Retina (tissue), 1 donor: ENCODE measurements around the gene RAB40A.
A peak's percentile ranks its signal among the peaks of the same experiment; 100 is the strongest.
"Not testable (repeated sequence)": the region's sequence is repeated elsewhere in the genome, so short reads cannot be mapped to it uniquely, and the experiment has no call there.

Experiments used
- DNase-seq: peaks from one replicate; pipeline ENCODE4 v3.0.0-alpha.2; 2016

Gene RAB40A

DNA sequence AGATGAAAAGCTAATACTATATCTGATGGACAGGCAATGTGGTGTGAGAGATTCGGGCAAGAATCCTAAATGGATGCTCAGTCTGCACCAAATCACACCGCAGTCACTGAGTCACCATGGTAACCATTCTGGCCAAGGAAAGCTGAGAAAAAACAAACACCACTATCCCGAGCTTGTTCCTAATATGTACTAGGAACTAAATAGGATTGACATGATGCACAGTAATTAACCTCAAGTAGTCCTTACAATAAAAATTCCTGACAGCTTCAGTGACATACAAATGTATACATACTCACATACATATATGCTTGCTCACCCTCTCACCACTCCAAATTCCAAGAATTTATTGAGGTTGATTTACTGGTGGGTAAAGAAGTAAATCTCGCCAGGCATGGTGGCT lies 1.1 kb upstream of the RAB40A start:
- no peak for DNase-seq

DNA sequence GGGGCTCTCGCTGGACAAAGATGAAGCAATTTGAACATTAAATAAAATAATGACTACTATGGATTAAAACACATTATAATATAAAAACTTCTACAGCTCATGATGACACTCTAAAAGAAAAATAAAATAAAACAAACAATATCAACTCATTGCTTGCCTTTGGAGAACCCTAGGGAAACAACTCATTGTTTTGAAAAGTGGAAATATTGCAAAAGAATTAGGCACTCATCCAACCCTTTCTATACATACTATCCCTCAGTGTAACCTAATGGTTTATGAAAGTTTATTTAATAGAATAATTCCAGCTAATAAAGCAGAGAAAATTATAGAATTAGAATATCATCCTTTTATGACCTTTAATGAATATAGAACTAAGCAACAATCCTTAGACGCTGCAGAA lies 718 bp downstream of the RAB40A start:
- no peak for DNase-seq

DNA sequence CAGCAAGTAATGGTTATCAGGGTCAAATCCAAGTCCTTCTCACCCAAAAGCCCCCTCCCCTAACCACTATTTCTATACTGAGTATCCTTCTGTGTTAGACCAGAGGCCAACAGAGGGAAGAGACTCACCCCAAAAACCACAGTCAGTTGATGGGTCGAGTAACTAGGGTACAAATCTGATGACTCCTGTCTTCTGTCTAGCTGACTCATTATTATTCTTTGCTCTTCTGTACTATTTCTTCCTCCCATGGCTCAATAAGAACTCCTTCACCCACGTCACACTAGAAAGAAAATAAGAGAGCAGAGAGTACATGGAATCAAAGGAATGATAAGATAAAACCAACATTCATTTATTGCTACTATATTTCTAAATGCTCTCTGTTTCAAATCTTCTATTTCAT lies 2.0 kb downstream of the RAB40A start:
- no peak for DNase-seq

DNA sequence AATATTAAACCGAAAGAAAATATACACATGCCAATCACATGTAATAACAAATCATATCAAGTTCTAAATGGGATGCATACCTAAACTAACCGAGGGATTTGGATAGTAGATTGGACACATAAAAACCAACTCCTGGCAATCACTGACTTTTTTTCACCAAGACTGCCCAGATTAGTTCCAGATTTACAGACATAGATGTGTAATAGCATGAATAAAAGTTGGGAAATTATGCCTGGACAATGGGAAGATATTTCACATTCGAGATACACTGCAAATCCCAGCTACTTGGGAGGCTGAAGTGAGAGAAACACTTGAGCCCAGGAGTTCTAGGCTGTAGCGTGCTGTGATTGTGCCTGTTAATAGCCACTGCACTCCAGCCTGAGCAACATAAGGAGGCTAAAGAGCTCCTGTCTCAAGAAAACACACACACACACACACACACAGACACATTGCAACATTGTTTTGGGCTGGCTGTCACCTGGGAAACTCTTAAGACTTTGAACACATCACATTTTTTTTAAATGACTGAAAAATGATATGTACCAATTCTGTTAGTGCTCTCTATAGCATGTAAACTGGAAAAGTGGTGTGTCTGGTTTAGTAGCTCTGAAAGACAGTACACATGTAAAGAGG lies 5.7 kb downstream of the RAB40A start:
- no peak for DNase-seq

DNA sequence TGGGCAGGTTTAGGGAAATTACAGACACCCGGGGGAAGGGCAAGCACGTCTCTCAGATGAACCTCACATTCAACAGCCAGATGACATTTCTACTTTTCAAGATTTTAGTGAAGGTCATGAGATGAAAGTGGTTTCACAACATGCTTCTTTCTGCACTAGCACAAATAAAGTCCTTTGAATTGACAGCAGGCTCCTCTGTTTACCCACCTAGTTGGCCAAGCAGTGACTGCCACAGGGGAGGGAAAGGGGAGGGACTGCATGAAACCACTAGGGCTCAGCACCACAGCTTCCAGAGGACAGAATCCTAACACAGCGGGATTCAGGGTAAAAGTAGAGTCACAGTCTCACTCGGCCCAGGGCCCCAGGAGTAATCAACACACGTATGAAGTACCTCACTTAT lies 6.2 kb downstream of the RAB40A start:
- DNase-seq: no peak

DNA sequence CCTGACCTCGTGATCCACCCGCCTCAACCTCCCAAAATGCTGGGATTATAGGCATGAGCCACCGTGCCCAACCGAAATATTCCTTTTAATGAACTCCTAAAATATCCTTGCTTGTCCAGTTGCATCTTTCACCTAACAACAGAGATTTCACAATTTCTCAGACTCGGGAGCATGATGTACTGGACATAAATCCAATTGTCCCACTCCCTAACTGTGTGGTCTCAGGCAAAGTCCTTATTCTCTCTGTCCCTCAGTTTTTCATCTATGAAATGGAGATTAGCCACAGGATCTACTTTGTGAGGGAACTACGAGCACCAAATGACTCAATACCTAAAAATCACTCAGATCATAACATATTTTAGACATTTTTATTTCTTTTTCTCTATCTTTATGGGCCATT lies 9.3 kb downstream of the RAB40A start:
- no peak for DNase-seq

DNA sequence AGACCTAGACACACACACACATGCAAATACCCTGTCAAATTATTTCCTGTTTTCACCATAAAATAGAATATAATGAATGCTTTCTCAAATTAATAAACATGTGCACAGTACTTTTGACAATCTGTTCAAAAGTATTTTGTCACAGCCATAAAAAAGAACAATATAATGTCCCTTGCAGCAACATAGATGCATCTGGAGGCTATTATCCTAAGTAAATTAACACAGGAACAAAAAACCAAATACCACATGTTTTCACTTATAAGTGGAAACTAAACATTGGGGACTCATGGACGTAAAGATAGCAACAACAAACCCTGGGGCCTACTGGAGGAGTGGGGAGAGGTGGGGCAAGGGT lies 15.5 kb downstream of the RAB40A start:
- DNase-seq: no peak

DNA sequence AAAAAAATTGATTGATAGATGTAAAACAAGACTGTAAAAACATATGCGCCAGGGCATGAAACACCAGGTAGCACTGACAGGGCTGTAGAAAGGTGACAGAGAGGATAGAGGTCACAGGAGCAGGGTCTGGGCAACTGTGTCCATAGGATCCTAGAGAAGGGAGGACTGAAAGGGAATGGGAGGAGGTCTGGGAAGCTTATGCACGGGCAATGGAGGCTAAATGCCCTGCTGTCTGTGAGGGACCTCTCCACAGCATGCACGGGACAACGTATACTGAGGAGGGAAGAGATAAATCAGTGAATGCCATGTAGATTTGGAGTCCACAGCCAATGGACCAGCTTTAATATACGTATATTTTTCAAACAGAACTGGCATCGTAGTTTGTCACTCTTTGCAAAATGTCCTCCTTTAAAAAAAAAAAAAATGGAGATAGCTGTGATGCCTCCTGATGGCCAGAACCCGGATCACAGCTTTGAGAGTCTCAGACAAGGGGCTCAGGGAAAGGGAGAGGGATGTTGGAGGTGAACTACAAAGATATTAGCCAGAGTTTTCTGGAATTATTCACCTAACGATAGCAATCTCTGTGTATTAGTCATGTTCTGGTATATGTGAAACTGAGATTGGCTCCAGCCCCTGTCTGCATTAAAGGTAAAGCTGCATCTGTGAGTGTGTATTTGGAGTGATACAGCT lies 16.0 kb downstream of the RAB40A start:
- no peak for DNase-seq

DNA sequence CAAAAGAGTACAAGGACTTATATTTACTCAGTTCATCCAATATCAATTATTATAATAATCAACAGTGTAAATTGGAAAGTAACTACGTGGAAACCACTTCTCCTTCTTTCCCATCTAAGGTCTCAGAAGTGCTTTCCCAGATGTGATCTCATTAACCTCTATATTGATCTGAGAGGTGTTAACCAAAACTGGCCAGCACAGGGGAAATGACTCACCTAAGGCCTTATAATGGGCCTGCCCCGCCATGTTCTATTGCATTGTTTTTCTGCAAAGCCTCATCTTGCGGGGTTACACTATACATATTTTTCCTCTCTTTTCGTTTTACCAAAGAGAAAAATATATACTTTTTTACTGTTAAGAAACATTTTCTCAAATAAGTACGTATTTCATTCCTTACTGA lies 20.5 kb downstream of the RAB40A start:
- DNase-seq: no peak

DNA sequence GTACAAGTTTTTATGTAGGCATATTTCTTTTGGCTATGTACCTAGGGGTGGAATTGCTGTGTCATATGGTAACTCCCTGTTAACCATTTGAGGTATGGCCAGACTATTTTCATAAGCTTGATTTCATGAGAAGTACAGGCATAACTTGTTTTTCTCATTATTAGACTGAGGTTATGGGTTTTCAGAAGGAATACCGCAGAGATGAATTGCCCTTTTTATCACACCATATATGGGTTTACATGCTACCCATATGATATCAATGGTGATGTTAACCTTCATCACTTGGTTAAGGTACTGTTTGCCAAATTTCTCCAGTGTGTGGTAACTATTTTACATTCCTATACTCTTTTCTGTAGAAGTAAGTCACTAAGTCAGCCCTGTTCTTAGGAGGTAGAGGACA lies 23.5 kb downstream of the RAB40A start:
- no peak for DNase-seq

DNA sequence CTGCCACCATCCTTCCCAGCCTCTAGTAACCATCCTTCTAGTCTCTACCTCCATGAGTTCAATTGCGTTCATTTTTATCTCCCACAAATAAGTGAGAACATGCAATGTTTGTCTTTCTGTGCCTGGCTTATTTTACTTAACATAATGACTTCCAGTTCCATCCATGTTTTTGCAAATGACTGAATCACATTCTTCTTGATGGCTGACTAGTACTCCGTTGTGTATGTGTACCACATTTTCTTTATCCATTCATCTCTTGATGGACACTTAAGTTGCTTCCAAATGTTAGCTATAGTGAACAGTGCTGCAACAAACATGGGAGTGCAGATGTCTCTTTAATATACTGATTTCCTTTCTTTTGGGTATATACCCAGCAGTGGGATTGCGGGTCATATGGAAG lies 25.7 kb downstream of the RAB40A start:
- not testable (repeated sequence) for DNase-seq

DNA sequence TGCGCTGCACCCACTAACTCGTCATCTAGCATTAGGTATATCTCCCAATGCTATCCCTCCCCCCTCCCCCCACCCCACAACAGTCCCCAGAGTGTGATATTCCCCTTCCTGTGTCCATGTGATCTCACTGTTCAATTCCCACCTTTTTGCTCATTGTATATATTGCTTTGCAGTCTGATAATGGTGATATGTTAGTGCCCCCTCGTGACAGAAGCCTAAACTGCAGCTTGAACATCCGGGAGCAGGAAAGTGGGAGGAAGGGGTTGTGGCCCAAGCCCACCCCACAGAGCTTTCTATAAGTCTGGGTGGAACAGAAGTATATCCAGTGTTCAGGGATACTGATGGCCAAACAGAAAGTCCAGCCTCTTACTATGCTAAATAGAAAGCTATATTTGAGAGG lies 29.6 kb downstream of the RAB40A start:
- peak; percentile 40 for DNase-seq

DNA sequence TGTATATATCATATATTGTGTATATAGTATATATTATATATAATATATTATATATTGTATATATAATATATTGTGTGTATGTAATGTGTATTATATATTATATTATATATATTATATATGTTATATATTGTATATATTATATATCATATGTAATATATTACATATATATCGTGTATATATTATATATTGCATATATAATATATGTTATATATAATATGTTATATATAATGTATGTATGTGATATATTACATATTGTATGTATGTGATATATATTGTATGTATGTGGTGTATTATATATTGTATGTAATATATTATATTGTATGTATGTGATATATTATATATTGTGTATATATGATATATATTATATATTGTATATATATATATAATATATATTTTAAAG lies 30.5 kb downstream of the RAB40A start:
- DNase-seq: no peak

DNA sequence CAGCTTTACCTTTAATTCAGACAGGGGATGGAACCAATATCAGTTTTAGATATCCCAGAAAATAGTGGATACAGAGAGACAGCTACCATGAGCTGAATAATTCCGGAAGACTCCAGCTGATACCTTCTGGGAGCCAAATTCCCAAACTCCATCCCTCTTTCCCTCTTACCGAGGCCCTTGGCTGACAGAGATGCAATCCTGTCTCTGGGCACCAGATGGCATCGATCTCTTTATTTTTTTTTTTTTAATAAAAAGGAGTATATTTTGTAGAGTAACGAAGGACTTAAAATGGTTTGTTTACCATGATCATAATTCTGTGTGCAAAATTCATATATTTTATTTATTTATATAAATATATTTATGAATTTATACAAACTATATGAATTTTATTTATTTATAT lies 31.0 kb downstream of the RAB40A start:
- DNase-seq: no peak

DNA sequence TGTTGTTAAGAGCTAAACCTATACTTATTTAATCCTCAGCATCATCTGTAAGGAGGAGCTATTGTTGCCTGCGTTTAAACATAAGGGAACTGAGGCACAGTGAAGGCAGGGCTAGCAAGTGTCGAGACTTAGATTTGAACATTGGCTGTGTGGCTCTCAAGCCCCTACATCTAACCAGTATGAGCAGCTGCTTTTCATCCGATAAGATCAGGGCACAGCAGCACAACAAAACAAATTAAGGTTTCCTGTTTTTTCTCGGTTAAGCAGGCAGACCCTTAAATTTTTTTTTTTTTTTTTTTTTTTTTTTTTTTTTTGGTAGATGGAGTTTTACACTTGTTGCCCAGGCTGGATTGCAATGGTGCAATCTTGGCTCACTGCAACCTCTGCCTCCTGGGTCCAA lies 35.6 kb downstream of the RAB40A start:
- DNase-seq: no peak

DNA sequence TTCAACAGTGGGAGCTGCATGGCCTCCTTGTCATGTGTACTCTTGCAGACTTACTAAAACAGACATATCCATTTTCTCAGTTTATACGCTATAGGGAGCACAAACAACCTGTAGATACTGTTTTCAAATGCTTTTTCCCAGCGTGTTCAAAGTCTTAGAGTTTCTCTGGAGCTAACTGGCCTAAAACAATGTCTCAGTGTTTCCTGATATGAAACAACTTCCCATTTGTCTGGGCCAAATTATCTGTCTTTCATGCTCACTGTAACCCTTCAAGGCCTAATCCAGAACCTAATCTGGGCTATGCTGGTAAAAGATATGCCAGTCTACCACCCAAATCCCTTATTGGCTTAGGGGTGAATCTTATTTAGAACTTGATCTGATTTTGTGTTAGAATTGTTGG lies 38.8 kb downstream of the RAB40A start:
- no peak for DNase-seq

DNA sequence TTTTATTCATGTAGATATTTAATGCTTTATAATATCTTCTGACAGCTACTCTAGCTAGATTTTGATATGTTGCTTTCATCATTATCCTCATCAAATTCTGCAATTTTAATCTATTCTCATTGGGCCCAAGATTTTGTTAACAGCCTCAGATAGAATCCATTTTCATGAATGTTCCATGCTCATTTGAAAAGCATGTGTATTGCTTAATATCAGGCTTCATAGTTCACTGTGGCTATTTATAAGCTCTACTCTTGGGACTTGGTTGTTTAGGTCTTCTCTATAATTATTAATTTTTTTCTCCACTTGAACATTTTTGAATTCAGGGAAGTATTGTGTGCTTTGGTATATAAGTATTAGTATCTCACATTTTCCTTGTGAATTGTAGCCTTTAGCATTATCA lies 41.8 kb downstream of the RAB40A start:
- no peak for DNase-seq

DNA sequence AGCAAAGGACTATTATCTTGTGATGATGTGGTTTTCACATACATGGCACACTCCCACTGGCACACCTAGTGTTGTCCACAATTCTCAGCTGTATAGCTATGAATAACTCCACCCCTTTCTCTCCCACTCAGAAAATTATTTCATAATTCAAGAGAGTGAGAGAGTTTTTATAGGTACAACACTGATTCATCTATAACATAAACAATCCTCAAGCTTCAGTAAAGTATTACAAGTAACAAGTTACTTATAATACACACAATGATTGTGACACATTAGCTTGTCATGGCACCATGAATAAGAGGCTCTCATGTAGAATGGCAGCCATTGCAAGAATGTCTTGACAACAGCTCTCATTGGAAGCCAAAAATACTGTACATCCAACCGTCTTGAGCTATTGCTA lies 43.9 kb downstream of the RAB40A start:
- DNase-seq: no peak

DNA sequence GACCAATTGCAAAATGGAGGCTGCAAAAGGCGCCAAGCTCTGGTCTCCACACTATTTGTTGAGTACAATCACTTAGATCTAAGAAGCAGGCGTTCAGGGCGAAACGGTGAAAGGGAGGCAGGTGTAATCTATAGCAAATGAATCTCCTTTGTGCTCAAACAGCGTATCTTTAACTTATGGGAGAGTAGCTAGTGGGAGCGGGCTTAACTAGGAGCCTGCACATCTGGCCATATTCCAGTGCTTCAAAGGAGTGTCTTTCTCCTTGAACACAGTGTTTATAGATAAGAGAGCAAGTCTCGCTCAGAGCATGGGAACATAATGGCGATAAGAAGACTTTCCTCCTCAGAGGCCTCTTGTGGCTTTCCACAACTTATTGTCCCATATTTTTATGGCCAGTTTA lies 49.3 kb downstream of the RAB40A start:
- DNase-seq: not testable (repeated sequence)

DNA sequence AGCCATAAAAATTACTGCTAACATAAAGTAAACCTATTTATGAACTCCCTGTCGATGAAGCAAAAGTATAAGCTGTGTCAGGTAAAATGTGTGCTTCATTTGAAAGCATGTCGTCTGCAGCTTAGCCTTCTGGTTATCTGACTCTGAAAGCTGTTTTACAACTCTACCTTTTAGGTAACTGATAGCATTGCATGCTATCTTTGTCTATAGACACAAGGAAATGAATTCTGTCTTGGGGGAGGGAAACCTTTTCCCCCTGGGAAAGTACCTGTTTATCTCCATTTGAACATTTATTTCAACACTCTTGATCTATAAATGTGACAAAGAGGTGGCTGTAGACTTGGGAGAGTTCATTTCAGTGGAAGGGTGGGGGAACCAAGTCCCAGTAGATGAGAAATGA lies 51.4 kb downstream of the RAB40A start:
- no peak for DNase-seq

DNA sequence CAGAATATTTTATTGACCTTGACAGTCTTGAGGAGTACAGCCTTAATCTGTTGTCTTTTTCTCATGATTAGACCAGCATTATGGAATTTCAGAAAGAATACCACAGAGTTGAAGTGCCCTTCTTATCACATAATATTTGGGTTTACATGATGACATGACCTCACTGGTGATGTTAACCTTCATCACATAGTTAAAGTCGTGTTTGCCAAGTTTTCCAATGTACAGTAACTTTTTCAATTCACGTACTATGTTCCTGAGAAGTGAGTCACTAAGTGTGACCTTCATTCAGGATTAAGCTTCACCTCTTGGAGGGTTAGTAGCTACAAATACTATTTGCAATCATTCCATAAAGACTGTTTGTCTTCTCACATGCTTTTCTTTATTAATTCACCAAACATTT lies 52.1 kb downstream of the RAB40A start:
- DNase-seq: no peak

DNA sequence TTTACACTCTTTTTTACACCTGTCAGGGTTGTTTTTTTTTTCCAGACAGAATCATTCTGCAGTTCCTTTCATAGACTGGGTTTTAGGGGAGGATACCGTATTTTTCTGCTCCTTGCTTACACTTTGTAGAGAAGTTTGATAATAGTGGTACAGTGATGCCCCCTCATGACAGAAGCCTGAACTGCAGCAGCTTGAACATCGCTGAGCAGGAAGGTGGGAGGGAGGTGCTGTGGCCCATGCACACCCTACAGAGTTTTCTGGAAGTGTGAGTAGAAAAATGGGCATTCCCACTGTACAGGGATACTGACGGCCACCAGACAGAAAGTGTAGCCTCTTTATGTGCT lies 54.5 kb downstream of the RAB40A start:
- peak; percentile 74 for DNase-seq

DNA sequence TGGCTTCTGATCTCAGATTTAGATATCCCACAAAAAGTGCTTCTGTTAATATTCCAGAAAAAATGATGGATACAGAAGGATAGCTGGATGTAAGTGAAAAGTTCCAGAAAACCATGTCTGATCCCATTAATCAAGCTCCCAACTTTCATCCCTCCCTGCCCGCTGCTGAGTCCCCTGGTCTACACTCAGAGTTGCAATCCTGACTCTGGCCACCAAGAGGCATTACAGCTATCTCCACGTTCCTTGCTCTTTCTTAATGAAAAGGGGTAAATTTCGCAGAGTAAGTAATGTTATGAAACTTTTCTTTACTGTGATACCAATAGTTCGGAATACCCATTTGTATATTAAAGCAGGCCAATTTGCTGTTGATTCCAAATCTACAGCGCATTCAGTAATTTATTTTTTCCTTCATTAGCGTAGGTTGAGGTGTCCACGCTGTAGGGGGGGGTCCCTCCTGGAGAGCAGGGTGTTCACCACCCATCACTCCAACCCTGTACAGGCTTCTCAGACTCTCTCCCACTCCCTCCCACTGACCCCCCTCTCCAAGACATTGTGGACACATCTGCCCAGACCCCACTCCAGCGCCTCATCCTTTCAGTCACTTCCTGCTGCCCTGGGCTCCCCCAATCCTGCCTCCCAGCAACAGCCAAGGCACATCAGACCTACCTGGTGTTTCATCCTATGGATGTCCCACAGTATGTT lies 55.1 kb downstream of the RAB40A start:
- peak; percentile 6 for DNase-seq

DNA sequence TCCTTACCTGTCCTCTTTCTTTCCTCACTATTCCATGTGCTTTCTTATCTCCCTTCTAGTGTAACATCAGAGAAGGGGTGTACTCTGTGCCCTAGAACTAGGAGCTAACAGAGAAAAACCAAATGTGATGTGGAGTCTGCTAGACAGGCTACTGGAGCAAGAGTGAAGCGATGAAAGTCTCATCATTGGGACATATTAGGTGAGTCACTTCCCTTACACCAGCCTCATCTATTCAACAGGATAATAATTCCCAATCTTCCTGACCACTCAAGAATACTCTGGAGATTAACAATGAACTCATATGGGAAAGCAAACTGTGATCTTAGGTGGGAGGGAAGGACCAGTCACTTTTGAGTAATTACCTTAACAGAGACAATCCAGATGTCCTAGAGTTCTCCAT lies 58.1 kb downstream of the RAB40A start:
- DNase-seq: no peak
